ENCODE measurements around the gene YIF1A.
A peak's percentile ranks its signal among the peaks of the same experiment; 100 is the strongest.
"Not testable (repeated sequence)": the region's sequence is repeated elsewhere in the genome, so short reads cannot be mapped to it uniquely, and the experiment has no call there.

The YIF1A gene

DNA sequence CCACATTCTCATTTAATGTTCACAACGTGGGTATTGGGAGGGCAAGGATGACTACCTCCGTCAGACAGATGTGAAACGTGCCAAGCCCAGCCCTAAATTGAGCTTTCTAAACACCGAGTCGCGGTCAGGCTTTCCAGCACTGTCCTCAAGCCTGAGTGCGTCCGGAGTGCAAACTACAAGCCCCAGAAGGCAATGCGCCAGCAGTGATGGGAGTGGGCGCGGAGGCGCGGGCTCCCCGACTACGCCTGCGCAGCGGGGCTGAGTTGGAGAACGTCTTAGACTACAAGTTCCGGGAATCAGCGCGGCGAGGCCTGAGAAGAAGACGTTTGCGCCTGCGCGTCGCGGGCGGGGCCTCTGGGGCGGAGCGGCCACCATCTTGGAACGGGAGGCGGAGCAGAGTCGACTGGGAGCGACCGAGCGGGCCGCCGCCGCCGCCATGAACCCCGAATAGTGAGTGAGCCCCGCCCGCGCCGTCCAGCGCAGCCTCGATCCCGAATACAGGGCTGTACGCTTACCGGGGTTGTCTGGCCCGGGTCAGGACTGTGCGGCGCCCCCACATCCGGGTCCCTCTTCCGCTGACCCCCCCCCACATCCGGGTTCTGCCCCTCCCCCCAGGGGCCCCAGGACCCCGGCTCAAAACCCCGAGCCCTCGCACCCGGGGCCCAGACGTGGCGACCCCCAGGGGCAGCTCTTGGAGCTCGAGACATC, 20.5 kb downstream of the YIF1A start, which contains the start of gene RAB1B:
RAB1B (plus strand) TSS at position 396 of the 708 bp plus-strand sequence; CDS start at position 437, 41 bp downstream.
- peak; percentile 99 for DNase-seq

DNA sequence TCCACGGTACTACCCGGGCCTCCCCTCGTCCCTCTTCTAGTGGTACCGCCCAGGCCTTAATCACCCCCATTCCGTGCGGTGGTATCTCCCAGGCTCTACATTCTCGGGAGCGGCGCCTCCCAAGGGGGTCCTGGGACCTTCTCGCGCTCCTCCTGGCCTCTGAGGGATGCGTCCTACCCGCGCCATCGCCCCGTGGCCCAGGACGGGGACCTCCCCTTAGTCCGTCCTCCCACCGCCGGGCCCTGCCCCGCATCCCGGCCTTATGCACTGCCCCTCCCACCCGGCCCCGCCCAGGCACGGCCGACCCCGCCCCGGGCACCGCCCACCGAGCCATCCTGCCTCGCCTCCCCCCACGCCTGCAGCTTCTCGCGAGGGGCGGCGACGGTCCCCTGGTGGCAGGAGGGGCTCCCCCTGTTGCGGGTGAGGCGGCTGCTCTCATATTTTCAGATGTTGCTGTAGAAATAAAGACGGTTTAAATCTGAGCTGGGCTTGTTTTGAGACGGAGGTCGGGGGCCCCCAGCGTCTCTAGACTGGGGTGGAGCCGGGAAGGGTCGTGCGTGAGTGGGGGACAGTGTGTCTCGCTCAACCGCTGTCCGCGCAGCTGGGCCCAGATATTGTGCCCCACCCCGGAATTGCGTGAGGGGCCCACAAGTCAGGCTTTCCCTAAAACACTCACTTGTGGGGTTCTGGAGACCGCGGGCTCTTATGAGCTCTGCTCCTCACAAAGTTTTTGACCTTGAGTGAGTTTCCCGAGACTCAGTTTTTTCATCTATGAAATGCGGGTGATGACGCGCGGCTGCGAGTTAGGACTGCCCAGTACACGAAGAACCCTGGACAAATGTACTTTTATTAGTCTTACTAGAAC, 21.3 kb downstream of the YIF1A start:
- DNase-seq, result peak; percentile 89

DNA sequence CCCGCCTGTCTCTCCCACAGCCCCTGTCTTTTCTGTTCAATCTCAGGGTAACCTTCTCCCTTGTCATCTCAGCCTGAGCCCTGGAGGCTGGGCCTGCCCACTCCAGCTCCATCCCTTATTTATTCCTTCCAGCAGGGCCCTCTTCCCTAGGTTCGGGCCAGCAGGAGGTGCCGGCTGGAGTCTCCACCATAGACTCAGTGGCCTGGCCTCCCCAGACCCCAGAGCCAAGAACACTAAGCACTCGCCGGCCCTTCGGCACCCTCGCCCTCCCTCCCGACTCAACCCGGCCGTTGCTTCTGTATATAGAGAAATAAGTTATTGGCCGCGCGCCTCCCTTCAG, 21.9 kb downstream of the YIF1A start:
- no peak for DNase-seq

DNA sequence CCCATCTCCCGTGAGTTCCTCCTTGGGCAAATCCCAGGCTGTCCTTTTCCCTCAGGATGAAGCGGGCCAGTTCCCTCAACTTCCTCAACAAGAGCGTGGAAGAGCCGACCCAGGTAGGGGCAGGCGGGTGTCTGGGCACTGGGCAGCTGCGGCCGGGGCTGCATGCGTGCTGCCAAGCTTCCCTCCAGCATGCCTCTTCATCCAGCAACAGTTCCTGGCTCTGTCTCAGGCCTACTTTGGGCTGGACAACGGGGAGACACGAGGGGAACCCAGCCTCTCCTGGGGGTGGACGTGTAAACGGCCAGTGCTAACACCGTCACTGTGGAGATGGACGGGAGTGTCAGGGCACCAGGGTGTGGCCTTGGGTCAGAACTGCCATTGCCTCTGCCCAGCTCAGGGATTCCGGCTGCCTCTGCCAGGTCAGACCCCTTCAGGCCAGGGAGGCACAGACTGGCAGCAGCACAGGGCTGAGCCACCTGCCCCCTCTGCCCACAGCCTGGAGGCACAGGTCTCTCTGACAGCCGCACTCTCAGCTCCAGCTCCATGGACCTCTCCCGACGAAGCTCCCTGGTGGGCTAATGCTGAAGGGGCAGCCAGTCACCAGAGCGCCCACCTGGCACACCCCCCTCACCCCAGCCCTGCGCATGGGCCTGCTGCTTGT, 22.4 kb downstream of the YIF1A start:
- no peak for DNase-seq

DNA sequence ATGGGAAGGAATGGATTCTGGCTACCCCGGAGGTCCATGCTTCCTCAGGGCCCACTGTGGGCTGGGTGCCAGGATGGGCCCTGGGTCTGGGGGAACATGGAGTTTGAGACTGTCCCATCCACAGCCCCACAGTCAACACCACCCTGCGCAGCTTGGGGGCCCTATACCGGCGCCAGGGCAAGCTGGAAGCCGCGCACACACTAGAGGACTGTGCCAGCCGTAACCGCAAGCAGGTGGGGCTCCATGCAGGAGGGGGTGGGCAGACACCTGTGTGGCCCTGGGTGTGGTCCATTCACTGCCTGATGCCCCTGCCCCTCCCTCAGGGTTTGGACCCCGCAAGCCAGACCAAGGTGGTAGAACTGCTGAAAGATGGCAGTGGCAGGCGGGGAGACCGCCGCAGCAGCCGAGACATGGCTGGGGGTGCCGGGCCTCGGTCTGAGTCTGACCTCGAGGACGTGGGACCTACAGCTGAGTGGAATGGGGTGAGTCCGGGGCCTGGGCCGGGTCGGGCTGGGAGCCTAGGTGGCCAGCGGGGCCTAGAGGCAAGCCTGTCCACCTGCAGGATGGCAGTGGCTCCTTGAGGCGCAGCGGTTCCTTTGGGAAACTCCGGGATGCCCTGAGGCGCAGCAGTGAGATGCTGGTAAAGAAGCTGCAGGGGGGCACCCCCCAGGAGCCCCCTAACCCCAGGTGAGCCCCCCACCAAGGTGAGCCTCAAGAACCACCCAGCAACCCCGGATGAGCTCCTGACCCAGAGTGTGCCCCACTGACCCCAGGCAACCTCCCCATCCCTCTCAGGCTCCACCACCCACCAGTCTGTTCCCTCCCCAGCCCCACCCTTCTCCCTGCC, 23.2 kb downstream of the YIF1A start:
- no peak for DNase-seq

DNA sequence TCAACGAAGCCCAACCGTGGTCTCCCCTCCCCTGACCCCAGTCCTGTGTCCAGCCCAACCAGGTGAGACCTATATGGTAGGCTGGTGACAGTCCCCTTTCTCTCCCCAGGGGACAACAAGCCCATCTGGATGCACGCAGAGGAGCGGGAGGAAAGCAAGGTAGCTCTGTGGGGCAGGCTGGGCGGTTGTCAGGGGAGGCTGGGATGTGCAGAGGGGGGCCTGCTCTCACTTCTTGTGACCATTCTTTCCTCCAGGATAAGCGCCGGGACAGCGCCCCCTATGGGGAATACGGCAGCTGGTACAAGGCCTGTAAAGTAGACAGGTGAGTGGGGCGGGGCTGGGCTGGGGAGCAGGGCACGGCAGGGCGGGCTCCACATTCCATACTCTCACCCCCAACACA, 24.0 kb downstream of the YIF1A start:
- no peak for DNase-seq

DNA sequence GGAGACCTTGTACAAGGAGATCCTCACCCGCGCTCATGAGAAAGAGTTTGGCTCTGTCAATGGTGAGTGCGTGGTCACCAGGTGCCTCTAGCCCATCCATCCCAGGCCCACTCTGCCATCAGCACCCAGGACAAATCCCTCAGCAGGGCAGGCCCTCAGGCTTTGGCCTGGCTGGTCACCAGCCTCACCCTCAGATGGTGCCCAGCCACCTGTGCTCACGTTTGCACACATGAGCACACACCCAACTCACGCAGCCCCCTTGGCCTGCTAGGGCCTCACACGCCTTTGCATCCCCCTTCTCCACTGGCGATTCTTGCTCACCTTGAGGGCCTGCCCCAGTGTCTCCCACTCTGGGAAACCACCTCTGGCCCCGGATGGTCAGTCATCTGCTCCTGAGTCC, 24.6 kb downstream of the YIF1A start:
- no peak for DNase-seq

DNA sequence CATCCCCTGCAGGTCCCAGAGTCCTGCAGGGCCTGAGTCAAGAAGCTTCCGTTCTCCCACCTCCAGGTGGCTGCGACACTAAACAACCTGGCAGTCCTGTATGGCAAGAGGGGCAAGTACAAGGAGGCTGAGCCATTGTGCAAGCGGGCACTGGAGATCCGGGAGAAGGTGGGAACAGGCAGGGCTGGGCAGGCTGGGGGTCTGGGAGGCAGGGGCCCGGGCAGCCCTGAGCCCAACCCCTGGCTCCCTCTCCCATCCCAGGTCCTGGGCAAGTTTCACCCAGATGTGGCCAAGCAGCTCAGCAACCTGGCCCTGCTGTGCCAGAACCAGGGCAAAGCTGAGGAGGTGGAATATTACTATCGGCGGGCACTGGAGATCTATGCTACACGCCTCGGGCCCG, 25.2 kb downstream of the YIF1A start:
- DNase-seq, result no peak

DNA sequence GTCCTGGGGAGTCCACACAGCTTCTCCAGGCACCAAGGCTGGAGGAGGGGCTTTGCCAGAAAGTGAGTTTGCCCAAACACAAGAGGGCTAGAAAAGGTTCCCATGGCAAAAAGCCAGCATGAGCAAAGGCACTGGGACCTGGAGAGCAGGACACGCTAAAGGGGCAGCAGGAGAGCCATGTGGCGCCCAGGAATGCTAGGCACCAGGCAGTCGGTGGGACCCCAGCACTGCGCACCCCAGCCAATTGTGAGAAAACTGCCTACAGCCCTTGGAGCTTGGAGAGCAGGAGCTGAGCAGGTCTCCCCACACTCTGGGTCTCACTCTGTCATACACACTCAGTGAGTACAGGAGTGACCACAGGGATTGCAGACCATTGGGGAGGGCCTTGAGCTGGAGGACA, 25.7 kb downstream of the YIF1A start:
- no peak for DNase-seq

DNA sequence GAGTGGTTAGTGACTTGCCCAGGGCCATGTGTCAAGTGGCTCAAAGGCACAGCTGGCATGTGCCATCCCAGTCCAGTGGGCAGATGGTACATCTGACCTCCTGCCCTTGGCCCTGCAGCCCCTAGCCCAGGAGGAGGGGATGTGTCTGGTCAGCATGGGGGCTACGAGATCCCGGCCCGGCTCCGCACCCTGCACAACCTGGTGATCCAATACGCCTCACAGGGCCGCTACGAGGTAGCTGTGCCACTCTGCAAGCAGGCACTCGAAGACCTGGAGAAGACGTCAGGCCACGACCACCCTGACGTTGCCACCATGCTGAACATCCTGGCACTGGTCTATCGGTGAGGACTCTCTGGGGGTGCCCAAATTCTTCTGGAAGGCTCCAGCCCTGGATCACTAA, 26.2 kb downstream of the YIF1A start:
- no peak for DNase-seq

DNA sequence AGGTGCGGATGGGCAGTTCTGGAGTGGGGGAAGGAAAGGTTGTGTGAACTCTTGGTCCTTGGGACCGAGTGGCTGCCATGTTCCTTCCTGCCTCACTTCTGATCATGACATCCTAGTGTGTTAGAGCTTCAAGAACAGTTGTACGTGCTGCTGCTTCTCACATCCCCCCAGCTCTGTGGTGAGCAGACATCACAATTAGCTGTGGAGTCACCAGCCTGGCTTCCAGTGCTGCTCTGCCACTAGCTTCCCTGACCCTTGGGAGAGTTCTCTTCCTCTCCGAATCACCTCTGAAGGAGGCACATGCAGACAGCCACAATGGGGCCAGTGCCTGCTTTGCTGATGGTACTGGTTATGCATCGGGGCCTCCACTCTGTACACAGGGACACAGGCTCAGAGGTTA, 26.8 kb downstream of the YIF1A start:
- no peak for DNase-seq

DNA sequence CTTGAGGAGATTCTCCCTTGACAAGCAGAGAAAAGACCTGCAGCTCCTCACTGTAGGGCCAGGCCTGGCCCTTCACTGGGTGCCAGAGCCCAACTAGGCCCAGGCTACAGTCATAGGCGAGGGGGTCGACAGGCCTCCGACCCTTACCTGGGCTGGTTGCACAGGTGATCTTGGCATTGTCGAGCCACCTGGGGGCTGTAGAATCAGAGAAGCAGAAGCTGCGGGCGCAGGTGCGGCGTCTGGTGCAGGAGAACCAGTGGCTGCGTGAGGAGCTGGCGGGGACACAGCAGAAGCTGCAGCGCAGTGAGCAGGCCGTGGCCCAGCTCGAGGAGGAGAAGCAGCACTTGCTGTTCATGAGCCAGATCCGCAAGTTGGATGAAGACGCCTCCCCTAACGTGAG, 27.4 kb downstream of the YIF1A start:
- no peak for DNase-seq

DNA sequence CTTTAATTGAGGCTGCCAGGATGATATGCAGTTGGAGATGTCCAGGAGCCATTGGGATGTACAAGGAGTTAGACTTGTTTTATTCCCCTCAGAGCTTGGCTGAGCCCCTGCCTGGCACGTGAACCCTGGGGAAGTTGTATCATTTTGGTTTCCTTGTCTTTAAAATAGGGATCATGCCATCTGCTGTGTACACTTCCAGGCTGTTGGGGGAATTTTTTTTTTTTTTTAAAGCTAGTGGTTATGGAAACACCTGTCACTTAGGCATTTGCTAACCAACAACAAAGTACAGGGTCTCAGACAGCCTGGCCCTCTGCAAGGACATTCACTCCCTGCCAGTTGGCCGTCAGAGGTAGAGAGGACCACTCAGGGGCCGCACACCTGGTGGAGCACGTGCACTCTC, 29.0 kb downstream of the YIF1A start:
- DNase-seq, result no peak

DNA sequence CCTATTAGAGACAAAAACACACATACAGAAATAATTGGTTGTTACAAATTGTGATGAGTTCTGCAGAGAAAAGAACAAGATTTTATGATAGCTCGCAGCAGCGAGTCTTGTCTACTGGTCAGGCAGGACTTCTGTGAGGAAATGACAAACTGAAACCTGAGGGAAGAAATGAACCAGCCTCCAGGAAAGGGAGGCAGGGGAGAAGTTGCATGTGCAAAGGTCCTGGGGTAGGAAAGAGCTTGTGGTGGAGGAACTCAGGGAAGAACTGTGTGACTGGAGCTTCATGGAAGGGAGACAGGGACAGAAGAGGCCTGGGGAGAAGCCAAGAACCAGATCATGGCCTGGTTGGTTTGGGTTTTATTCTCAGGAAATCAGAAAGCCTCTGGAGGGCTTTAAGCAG, 29.7 kb downstream of the YIF1A start:
- DNase-seq, result no peak

DNA sequence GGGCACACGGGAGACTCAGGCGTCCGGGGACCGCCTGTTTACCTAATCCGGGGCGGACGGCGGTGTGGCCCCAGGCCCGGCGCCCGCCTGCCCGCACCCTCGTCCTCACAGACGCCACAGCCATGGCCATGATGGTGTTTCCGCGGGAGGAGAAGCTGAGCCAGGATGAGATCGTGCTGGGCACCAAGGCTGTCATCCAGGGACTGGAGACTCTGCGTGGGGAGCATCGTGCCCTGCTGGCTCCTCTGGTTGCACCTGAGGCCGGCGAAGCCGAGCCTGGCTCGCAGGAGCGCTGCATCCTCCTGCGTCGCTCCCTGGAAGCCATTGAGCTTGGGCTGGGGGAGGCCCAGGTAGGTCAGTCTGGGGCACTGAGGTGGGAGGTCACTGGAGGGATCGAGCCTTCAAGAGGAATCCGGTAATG, 30.5 kb downstream of the YIF1A start:
- no peak for DNase-seq

DNA sequence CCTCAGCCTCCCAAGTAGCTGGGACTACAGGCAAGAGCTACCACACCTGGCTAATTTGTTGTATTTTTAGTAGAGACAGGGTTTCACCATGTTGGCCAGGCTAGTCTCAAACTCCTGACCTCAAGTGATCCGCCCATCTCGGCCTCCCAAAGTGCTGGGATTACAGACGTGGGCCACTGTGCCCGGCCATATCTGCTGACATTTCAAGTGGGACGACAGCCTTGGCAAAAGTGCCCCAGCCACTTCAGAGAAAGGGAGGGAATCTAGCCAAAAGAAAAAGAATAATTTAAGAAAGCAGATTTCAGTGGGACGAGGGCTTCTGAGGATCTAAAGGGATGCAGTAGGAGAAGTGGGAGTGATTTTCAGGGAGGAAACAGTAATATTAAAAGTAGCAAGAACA, 35.9 kb downstream of the YIF1A start:
- DNase-seq, result not testable (repeated sequence)

DNA sequence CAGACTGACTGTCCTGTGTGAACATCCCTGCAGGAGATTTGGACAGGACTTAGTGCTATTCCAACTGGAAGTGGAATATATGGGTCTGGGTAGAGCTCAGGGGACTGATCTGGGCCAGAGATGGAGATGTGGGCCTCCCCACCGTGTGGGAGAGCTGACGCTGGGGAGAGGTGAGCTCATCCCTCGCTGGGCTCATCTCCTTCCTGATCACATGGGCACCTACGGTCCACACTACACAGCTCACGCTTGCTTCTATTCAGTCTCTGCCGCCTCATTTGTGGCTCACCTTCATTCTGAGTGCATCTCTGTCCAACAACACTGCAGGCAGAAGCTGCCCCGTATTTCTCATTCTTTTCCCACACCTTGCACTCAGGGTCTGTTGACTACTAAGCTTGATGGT, 37.1 kb downstream of the YIF1A start:
- no peak for DNase-seq

DNA sequence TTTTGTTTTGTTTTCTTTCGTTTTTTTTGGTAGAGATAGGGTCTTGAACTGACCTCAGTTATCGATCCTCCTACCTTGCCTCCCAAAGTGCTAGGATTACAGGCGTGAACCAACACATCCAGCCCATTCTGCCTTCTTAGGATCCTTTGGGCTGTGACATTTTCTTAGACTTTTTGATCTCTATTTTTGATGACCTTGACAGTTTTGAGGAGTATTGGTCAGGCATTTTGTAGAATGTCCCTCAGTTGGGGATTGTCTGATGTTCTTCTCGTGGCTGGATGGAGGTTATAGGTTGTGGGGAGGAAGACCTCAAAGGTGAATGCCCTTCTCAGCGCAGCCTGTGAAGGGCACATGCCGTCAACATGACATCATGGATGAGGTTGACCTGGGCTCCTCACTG, 40.0 kb downstream of the YIF1A start:
- DNase-seq, result no peak

DNA sequence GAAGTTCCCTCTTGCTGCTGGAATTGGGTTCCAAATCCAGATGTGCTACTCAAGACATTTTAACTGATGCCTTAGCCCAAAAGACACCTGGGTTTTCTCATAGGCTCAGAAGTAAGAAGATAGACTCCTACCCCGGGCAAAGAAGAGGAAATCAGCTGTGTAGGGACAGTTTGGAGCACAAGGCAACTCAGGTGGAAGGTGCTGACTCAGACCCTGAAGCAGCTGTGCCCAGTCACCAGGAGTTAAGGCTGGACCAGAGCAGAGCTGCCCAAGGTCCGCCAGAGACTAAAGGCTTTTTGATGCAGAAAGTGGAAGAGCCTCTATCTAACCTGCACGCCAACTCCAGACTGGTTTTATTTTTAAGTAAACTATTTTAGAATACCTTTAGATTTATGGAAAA, 41.1 kb downstream of the YIF1A start:
- DNase-seq, result no peak

DNA sequence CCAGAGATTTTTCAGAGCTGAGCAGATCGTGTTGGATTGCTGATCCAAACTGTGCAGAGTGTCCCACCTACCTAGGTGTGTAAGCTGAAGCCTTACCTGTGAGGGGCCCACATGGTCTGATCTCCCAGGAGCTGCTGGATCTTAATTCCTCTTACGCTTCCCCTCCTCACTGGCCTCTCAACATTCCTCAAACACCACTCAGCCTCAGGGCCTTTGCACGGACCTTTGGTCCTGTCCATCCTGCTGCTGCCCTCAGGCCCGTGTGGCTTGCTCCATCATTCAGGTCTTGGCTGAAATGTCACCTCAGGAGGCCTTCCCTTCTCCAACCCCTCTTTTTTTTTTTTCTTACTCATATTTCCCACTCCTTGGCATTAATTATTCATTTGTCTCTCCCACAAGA, 41.6 kb downstream of the YIF1A start:
- no peak for DNase-seq

DNA sequence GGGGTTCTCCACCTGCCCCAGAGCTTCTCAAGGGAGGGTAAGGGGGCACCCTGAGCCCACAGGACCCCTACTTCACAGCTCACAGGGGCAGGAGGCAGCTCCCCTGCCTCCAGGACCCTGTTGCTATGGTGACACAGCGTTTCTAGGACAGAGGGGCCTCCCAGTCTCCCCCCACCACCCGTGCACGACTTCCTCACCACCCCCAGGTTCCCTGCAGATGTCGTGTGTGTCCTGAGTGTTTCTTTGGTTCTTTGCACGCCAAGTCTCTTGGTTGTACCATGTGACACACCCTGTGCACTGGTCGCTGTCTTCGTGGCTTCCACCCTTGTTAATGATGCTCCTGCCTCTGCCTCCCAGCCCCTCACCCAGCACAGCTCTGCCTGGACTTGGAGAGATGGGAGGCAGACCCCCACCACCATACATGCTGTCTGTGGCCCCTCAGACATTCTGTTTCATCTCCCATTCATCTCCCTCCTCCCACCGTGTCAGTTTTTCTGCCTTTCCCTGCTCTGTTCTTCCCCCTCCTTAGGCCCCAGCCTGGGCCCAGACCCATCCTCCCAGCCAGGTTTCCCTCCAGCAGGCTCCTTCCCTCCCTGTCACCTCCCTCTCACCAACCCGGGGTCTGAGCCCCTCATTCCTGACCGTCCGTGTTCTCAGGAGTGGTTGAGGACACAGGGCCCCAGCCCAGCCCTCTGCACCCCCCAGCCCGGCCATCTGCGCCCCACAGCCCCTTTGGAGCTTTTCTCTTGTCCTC, 45.0 kb downstream of the YIF1A start:
- no peak for DNase-seq

DNA sequence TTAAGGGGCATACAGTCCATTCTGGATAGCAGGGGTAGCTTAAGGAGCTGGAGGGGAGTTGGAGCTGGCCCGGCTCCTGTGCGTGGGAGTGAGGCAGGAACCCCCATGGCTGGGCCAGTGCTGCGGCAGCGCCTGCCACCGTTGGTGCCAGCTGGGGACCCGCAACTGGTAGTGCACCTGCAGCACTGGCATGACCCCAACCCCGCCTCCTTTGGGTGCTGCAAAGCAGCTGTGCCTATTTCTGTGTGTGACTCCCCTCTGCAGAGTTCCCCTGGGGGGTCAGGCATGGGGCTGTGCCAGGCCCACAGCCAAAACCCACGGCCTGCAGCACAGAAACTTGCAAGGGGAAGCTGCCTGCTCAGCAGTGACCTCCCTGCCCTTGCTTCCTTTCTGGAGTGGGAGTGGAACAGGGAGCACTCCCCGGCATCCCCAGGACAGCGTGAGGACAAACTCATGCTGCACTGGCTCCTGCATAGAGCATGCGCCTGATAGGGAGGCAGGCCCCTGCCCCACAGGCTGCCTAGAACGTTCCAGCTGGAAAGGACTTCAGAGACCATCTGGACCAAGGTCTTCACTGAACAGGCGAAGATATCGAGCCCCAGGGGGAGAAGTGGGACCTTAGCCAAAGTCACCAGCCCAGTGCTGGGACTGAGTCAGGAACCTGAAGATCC, 46.7 kb downstream of the YIF1A start:
- DNase-seq, result no peak

Measured in fibroblast of skin of right quadriceps (primary cell).